BLaER1 treated with 17β-estradiol and CSF1 and Interleukin-3, amounts not matched to agents 10 nM and 100 nM (cell line): ENCODE results near the gene DCTN2.
A peak's percentile ranks its signal among the peaks of the same experiment; 100 is the strongest.
"Not testable (repeated sequence)": the region's sequence is repeated elsewhere in the genome, so short reads cannot be mapped to it uniquely, and the experiment has no call there.

ENCODE experiments used
- H3K27ac ChIP-seq, 11 experiments: shearing (Covaris generic); formaldehyde crosslinking; 2 replicates each; pipeline ENCODE4 v1.8.1; 2022
- H3K27me3 ChIP-seq, 11 experiments: shearing (Covaris generic); formaldehyde crosslinking; 2 replicates each; pipeline ENCODE4 v1.8.1; 2022
- H3K36me3 ChIP-seq, 11 experiments: shearing (Covaris generic); formaldehyde crosslinking; 2 replicates each; pipeline ENCODE4 v1.8.1; 2022
- H3K4me1 ChIP-seq, 10 experiments: shearing (Covaris generic); formaldehyde crosslinking; 2 replicates each; pipeline ENCODE4 v1.8.1; 2022
- H3K4me2 ChIP-seq, 11 experiments: shearing (Covaris generic); formaldehyde crosslinking; 2 replicates each; pipeline ENCODE4 v1.8.1; 2022
- H3K4me3 ChIP-seq, 10 experiments: shearing (Covaris generic); formaldehyde crosslinking; 2 replicates each; pipeline ENCODE4 v1.8.1; 2022
- H3K9ac ChIP-seq, 11 experiments: shearing (Covaris generic); formaldehyde crosslinking; 2 replicates each; pipeline ENCODE4 v1.8.1; 2022
- H3K9me3 ChIP-seq, 11 experiments: shearing (Covaris generic); formaldehyde crosslinking; replicated peaks in 1 of 11; 2 replicates each; pipeline ENCODE4 v1.8.1; 2022
- H4K20me1 ChIP-seq, 11 experiments: shearing (Covaris generic); formaldehyde crosslinking; 2 replicates each; pipeline ENCODE4 v1.8.1; 2022
- Cebpa-rat ChIP-seq, 11 experiments: shearing (Covaris generic); IDR thresholded peaks; 2 replicates each; pipeline ENCODE4 v1.8.1; 2022

The DCTN2 gene

DNA sequence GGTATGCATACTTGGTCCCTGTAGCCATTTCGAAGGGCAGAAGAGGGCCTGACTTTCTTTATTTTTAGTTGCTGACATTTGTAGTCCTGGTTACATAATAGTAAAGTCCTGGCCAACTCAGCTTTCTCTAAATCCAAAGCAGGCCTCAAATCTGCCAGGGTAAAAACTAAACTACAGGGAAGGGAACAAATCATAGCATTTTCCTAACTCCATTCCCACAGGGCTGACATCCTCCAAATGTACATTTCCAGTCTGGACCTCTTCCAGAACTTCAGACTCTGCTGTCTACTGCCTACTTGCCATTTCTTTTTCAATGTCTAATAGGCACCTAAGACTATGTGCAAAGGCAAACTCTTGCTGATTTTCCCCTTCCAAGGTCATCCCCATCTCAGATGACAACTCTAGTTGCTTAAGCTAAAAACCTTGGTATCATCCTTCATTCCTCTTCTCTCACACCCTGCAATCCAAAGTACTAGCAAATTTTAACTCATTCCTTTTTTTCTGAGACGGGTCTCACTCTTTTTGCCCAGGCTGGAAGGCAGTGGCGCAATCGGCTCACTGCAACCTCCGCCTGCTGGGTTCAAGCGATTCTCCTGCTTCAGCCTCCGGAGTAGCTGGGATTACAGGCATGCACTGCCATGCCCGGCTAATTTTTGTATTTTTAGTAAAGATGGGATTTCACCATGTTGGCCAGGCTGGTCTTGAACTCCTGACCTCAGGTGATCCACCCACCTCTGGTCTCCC is 28.6 kb downstream of the DCTN2 start:
- Histone ChIP-seq H4K20me1 (peaks cover 60 to 69% (median 66%) of the 10 kb centered on the region in 11 experiments), H3K27me3 (no peaks in the 10 kb centered on the region), H3K36me3 (peaks cover 58 to 65% (median 59%) of the 10 kb centered on the region in 11 experiments), H3K4me1 (peaks cover 35 to 66% (median 46%) of the 10 kb centered on the region in 10 experiments), H3K9me3 (no peaks in the 10 kb centered on the region), H3K4me3 (peak overlapping the region; percentile 70 to 98 (median 88)), H3K27ac (peak overlapping the region in 9 of 11 experiments; percentile 26 to 99 (median 96); a peak in 13 of 22 replicates), H3K9ac (peak overlapping the region; percentile 93 to 100 (median 98); a peak in 21 of 22 replicates), H3K4me2 (peak overlapping the region; percentile 85 to 97 (median 91))
- TF ChIP-seq Cebpa-rat (IDR thresholded peaks at IDR 0.05), result no peak

DNA sequence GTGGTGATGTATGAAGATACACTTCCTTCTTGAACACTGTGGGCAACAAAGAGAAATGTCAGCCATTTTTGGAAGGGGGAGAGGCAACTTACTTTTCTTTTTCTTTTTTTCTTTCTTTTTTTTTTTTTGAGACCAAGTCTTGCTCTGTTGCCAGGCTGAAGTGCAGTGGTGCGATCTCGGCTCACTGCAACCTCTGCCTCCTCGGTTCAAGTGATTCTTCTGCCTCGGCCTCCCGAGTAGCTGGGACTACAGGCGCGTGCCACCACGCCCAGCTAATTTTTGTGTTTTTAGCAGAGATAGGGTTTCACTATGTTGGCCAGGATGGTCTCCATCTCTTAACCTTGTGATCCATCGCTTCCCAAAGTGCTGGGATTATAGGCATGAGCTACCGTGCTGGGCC is 29.3 kb downstream of the DCTN2 start:
- Histone ChIP-seq H3K36me3 (peaks cover 64 to 71% (median 66%) of the 10 kb centered on the region in 11 experiments), H3K27ac (peak overlapping the region in 4 of 11 experiments; percentile 26 to 97 (median 95); a peak in 2 of 22 replicates), H3K4me1 (peaks cover 33 to 66% (median 45%) of the 10 kb centered on the region in 10 experiments), H4K20me1 (peaks cover 64 to 75% (median 72%) of the 10 kb centered on the region in 11 experiments), H3K4me3 (peak overlapping the region in 7 of 10 experiments; percentile 7 to 98 (median 89); a peak in 12 of 20 replicates), H3K9ac (peak overlapping the region in 8 of 11 experiments; percentile 94 to 100 (median 98); a peak in 10 of 22 replicates), H3K4me2 (peak overlapping the region; percentile 85 to 97 (median 91))
- not testable (repeated sequence) for H3K27me3 ChIP-seq, H3K9me3 ChIP-seq

DNA sequence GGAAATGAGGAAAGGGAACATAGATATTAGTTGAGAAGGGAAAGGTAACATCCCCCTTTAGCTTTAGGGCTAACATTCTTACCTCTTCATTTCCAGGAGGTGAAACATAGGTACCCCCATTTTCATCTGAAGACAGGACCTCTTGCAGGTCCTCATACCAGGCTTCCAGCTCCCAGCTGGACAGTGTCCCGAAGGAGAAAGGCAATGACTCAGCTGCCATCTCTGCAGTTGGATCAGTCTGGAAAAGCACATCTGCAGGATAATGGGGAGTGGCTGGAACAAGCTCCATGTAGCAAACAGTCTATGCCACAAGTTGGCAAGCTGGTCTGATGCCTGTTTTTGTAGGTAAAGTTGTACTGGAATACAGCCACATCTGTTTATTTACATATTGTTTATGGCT is 29.8 kb downstream of the DCTN2 start:
- Histone ChIP-seq H3K27me3 (no peaks in the 10 kb centered on the region), H3K36me3 (peaks cover 70 to 76% (median 71%) of the 10 kb centered on the region in 11 experiments), H3K4me3 (peak overlapping the region in 1 of 10 experiments; percentile 89; a peak in 2 of 20 replicates), H3K4me1 (peaks cover 32 to 65% (median 44%) of the 10 kb centered on the region in 10 experiments), H3K9me3 (no peaks in the 10 kb centered on the region), H4K20me1 (peaks cover 69 to 81% (median 77%) of the 10 kb centered on the region in 11 experiments), H3K27ac (peak overlapping the region in 3 of 11 experiments; percentile 13 to 41 (median 30); a peak in 4 of 22 replicates), H3K4me2 (peak overlapping the region in 7 of 11 experiments; percentile 19 to 97 (median 91); a peak in 11 of 22 replicates), H3K9ac (peak overlapping the region in 6 of 11 experiments; percentile 7 to 100 (median 61); a peak in 4 of 22 replicates)
- TF ChIP-seq Cebpa-rat (IDR thresholded peaks at IDR 0.05), result no peak

DNA sequence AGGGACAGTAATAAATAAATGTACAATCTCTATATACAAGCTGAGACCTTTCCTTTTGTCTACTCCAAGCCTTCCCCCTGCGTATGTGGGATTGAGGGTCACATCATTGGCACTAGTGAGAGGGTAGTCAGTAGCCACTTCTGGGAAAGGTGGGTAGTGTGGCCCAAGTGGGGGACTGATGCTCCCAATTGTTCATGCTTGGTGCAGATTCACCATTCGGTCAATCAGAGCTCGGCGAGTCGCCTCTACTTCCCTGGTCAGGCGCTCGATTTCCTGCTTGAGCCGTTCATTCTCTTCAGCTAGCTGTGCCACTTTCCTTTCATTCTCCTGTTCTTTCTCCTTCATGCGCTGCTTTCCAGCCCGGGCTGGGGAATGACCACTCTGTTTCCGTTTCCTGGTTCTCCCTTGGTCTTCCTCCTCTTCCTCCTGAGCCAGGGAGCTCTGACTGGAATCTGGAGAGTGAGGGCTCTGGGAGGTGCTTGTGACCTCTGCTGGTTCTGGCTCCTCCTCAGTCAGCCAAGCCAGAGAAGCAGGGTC is 30.3 kb downstream of the DCTN2 start:
- Histone ChIP-seq H3K4me3 (no peak overlapping the region), H3K27me3 (no peaks in the 10 kb centered on the region), H3K36me3 (peaks cover 75 to 81% (median 76%) of the 10 kb centered on the region in 11 experiments), H3K27ac (peak overlapping the region in 3 of 11 experiments; percentile 13 to 41 (median 30); a peak in 4 of 22 replicates), H3K9ac (peak overlapping the region in 6 of 11 experiments; percentile 7 to 100 (median 61); a peak in 4 of 22 replicates), H3K4me2 (peak overlapping the region in 6 of 11 experiments; percentile 1 to 97 (median 93); a peak in 6 of 22 replicates), H3K4me1 (peaks cover 27 to 60% (median 41%) of the 10 kb centered on the region in 10 experiments), H4K20me1 (peaks cover 74 to 86% (median 82%) of the 10 kb centered on the region in 11 experiments), H3K9me3 (no peaks in the 10 kb centered on the region)
- TF ChIP-seq Cebpa-rat (IDR thresholded peaks at IDR 0.05), result no peak

DNA sequence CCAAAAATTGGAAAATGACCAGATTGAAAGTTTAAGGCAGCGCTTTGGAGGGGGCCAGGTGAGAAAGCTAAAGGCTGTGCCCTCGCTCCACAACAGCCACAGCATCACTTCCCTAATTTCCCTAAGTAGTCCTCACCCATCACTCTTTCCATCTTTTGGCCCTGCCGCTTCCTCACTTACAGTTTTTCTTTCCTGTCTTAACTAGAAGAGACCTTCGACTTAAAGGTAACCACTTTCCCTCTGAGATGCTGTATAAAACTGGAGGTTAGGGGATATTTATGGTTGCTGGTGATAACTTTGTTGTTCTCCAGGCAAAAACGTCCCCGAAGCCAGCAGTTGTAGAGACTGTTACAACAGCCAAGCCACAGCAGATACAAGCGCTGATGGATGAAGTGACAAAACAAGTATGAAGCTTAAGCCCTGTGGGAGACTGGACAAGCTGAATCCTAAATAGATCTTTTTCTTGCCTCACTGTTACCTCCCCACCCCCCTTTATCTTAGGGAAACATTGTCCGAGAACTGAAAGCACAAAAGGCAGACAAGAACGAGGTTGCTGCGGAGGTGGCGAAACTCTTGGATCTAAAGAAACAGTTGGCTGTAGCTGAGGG is 31.0 kb downstream of the DCTN2 start:
- no peak for TF ChIP-seq Cebpa-rat (IDR thresholded peaks at IDR 0.05)
- H3K27me3 ChIP-seq, result no peaks in the 10 kb centered on the region
- peak overlapping the region in 2 of 11 experiments; percentile 95 to 96; a peak in 3 of 22 replicates for H3K4me2 ChIP-seq
- H3K9me3 ChIP-seq, result no peaks in the 10 kb centered on the region
- H3K4me1 ChIP-seq, result peaks cover 20 to 54% (median 35%) of the 10 kb centered on the region in 10 experiments
- peaks cover 81 to 88% (median 82%) of the 10 kb centered on the region in 11 experiments for H3K36me3 ChIP-seq
- H3K9ac ChIP-seq, result peak overlapping the region in 5 of 11 experiments; percentile 10 to 100 (median 35); a peak in 4 of 22 replicates
- H4K20me1 ChIP-seq, result peaks cover 79 to 92% (median 89%) of the 10 kb centered on the region in 11 experiments
- peak overlapping the region in 4 of 11 experiments; percentile 3 to 13 (median 8); a peak in 1 of 22 replicates for H3K27ac ChIP-seq
- no peak overlapping the region for H3K4me3 ChIP-seq

DNA sequence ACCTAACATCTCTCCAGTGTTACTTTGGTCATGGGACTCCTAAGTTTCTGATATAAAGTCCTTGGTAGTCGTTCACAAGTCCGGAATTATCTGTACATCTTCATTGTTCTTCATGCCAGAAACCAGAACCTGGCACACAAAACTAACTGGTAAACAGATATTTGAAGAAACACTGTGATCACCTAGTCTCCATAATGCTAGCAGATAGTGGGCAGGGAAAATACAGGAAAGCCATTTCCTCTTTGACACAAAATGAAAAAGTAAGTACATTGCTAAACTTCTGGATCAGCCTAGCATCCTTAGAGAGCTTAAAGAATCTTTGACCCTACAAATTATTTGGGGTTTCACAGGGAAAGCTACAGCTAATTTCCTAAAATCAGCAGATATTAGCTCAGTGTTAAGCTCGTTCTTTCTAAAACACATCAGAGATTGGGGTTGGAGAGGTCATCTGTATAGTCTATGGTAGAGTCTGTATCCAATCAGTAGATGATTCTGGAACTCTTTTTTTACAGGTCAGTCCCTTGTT is 31.5 kb downstream of the DCTN2 start:
- Histone ChIP-seq H3K9me3 (no peaks in the 10 kb centered on the region), H3K9ac (peak overlapping the region in 2 of 11 experiments; percentile 15 to 35; a peak in 2 of 22 replicates), H3K27me3 (no peaks in the 10 kb centered on the region), H3K4me3 (no peak overlapping the region), H4K20me1 (peaks cover 84 to 98% (median 94%) of the 10 kb centered on the region in 11 experiments), H3K4me2 (no peak overlapping the region), H3K36me3 (peaks cover 87 to 93% (median 88%) of the 10 kb centered on the region in 11 experiments), H3K4me1 (peaks cover 18 to 51% (median 32%) of the 10 kb centered on the region in 10 experiments), H3K27ac (peak overlapping the region in 2 of 11 experiments; percentile 5 to 12; a peak in 1 of 22 replicates)
- no peak for TF ChIP-seq Cebpa-rat (IDR thresholded peaks at IDR 0.05)

DNA sequence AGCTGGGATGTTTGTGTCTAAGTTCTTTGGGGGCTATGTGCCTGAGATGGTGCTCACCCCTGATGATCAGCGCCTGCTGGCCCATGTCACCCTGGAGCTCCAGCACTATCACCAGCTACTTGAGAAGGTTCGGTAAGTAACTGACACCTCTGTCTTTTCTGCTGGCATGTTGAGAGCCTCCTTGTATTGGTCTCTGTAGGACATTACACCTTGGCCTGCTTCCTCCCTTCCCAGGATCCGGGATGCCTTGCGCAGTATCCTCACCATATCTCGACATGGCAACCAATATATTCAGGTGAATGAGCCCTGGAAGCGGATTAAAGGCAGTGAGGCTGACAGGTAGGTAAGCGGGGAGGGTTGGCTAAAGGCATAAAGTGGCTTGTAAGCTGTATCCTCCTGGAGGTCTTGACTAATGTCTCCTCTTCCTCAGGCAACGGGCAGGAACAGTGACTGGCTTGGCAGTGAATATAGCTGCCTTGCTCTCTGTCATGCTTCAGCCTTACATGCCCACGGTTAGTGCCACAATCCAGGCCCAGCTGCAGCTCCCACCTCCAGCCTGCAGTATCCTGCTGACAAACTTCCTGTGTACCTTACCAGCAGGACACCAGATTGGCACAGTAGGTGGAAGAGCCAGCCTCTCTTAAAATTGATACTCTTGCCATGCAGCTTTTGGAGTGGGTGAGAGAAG is 32.1 kb downstream of the DCTN2 start:
- no peaks in the 10 kb centered on the region for H3K27me3 ChIP-seq
- no peak overlapping the region for H3K27ac ChIP-seq
- H3K9me3 ChIP-seq, result no peaks in the 10 kb centered on the region
- H4K20me1 ChIP-seq, result peaks cover 83 to 100% (median 96%) of the 10 kb centered on the region in 11 experiments
- H3K4me1 ChIP-seq, result peaks cover 18 to 51% (median 36%) of the 10 kb centered on the region in 10 experiments
- no peak for TF ChIP-seq Cebpa-rat (IDR thresholded peaks at IDR 0.05)
- peak overlapping the region in 2 of 11 experiments; percentile 3 to 15; a peak in 3 of 22 replicates for H3K9ac ChIP-seq
- peak overlapping the region in 1 of 11 experiments; percentile 11; a peak in 2 of 22 replicates for H3K4me2 ChIP-seq
- no peak overlapping the region for H3K4me3 ChIP-seq
- peaks cover 93 to 99% (median 94%) of the 10 kb centered on the region in 11 experiments for H3K36me3 ChIP-seq

DNA sequence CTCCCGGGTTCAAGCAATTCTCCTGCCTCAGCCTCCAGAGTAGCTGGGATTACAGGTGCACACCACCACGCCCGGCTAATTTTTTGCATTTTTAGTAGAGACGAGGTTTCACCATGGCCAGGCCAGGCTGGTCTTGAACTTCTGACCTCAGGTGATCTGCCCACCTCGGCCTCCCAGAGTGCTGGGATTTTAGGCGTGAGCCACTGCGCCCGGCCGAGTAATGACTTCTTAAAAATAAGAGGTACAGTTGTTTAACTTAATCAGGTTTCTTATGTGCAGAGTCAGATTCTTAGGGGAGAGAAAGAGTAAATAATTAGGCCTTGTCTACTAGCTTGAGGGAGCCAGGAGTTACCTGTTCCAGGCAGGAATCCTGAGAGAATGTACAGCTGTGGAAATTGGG is 32.7 kb downstream of the DCTN2 start:
- H3K36me3 ChIP-seq, result peaks cover 99 to 100% (median 100%) of the 10 kb centered on the region in 11 experiments
- peak overlapping the region in 1 of 11 experiments; percentile 11; a peak in 2 of 22 replicates for H3K4me2 ChIP-seq
- H3K4me3 ChIP-seq, H3K27ac ChIP-seq, H3K27me3 ChIP-seq, H3K9me3 ChIP-seq: not testable (repeated sequence)
- H4K20me1 ChIP-seq, result peaks cover 77 to 100% (median 89%) of the 10 kb centered on the region in 11 experiments
- H3K9ac ChIP-seq, result peak overlapping the region in 1 of 11 experiments; percentile 3; a peak in 2 of 22 replicates
- H3K4me1 ChIP-seq, result peaks cover 16 to 51% (median 38%) of the 10 kb centered on the region in 10 experiments

DNA sequence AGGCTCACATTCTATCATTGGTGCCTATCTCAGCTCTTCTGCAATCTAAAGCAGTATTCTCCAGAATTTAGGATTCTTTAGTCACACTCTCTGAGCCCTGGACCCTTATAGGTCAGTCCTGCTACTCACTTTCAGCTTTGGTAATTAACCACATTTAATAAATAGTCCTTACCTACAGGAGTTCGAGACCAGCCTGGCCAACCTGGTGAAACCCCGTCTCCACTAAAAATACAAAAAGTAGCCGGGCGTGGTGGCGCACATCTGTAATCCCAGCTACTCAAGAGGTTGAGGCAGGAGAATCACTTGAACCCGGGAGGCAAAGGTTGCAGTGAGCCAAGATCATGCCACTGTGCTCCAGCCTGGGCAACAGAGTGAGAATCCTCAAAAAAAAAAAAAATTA is 33.3 kb downstream of the DCTN2 start:
- not testable (repeated sequence) for H3K9ac ChIP-seq

More for the DNA sequence above, 33.3 kb downstream of the DCTN2 start:
- not testable (repeated sequence) for H3K9me3 ChIP-seq, H3K27me3 ChIP-seq, H3K4me3 ChIP-seq, H3K4me2 ChIP-seq, H3K27ac ChIP-seq
- Histone ChIP-seq H3K36me3 (peaks cover 99 to 100% (median 100%) of the 10 kb centered on the region in 11 experiments), H4K20me1 (peaks cover 71 to 100% (median 84%) of the 10 kb centered on the region in 11 experiments), H3K4me1 (peaks cover 10 to 47% (median 34%) of the 10 kb centered on the region in 10 experiments)
